GM12873 (cell line): ENCODE data around the gene BAIAP2L2.

Experiments
- CTCF ChIP-seq: IDR thresholded peaks from 2 replicates; pipeline ENCODE4 v1.5.1; 2012; ENCODE audit warnings: low read depth, mild to moderate bottlenecking, moderate library complexity, low read length, control low read depth; ENCODE audit not compliant: insufficient read depth; ENCODE audit errors: missing control alignments

The BAIAP2L2 gene

GRCh38 chr22:38133331-38133730, 22.8 kb upstream of the BAIAP2L2 start:
- TF ChIP-seq CTCF = no peak

DNA sequence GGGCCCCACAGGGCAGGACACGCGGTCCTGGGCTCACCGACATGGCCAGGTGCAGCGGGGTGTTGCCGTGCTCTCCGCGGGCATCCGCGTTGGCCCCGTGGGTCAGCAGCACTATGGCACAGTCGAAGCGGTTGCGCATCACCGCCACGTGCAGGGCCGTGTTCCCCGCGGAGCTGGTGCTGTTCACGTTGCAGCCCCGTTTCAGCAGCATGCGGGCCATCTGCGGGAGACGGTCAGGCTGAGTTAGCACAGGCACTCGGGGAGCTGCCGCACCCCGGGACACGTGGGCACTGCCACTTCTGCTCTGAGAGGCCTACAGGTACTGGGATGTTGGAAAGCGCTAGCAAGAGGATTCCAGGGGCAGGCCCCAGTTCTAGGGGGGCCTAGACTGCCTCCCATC, 22.3 kb upstream of the BAIAP2L2 start:
- no peak for TF ChIP-seq CTCF

GRCh38 chr22:38132136-38132535, 21.7 kb upstream of the BAIAP2L2 start:
- no peak for TF ChIP-seq CTCF

- TF ChIP-seq CTCF = no peak
These were observed 20.9 kb upstream of the BAIAP2L2 start for GRCh38 chr22:38131399-38131798.

DNA sequence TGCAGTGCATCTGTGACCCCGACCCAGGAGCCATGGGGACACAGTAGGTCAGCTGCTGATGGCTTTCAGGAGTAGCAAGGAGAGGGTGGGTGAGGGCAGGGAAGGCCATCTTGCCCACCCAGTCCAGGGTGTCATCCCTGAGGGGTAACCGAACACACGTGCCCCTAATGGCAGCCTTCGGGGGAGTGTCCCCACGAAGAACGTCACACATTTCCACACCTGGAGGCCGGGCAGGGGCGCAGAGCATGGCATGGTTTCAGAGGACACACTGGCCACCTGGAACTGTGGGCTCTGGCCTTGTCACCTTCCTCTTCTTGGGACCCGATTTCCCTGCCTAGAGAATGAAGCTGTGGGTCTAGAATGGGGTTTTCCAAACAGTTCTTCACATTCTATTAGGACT, 19.4 kb upstream of the BAIAP2L2 start:
- no peak for TF ChIP-seq CTCF

DNA sequence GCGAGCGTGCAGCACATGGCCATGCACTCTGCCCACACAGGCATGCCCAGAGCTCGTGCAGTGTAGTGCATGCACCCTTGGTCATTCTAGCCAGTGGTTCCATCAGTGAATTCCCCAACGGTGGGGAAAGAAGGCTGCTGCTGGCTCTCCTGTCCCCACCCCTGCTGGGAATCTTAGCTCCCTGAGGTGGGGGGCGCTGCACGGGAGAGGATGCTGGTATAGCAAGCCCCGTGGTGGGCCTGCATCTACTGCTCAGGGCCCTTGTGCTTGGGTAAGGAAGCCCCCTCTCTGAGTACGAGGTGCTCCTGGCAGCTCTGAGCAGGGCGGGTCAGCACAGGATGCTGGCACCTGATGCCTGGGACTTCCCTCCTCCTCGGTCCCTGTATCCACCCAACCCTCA, 18.5 kb upstream of the BAIAP2L2 start:
- TF ChIP-seq CTCF = no peak

GRCh38 chr22:38127869-38128268, 17.4 kb upstream of the BAIAP2L2 start:
- no peak for TF ChIP-seq CTCF
